Spleen (tissue), 11 donors: ENCODE measurements around the gene COQ8A. TPM values are rescaled to one million over a fixed set of nuclear protein-coding genes. Genes with fewer than 3 reads are reported as not detected.
A peak's percentile ranks its signal among the peaks of the same experiment; 100 is the strongest.

Experiments used
- DNase-seq: peaks from one replicate; pipeline ENCODE4 v3.0.0-alpha.2; 2020
- H3K27ac ChIP-seq, 8 donors: fragments of 200-600 bp; sonication (generic) in 7 of 8; 1 replicate in 4 of 8; 2 replicates in 4 of 8; pipeline versions ENCODE4 v1.5.0 to v1.8.0; 2016 to 2021; ENCODE audit warnings: inconsistent platforms in 4 of 8, mild to moderate bottlenecking in 4 of 8, moderate library complexity in 1 of 8
- H3K27me3 ChIP-seq, 7 donors: fragments of 200-600 bp; sonication (generic) in 6 of 7; replicated peaks in 1 of 7; 1 replicate in 4 of 7; 2 replicates in 3 of 7; pipeline versions ENCODE4 v1.5.0 to v1.8.0; 2016 to 2021; ENCODE audit warnings: inconsistent platforms in 3 of 7, mild to moderate bottlenecking in 1 of 7
- H3K36me3 ChIP-seq, 6 donors: fragments of 200-600 bp; sonication (generic) in 5 of 6; 1 replicate in 4 of 6; 2 replicates in 2 of 6; pipeline versions ENCODE4 v1.5.0 to v1.8.0; 2016 to 2021; ENCODE audit warnings: inconsistent platforms in 2 of 6
- H3K4me1 ChIP-seq, 6 donors: fragments of 200-600 bp; sonication (generic) in 5 of 6; 1 replicate in 3 of 6; 2 replicates in 3 of 6; pipeline versions ENCODE4 v1.5.0 to v1.8.0; 2016 to 2021; ENCODE audit warnings: inconsistent platforms in 3 of 6
- H3K4me3 ChIP-seq, 8 donors: fragments of 200-600 bp; sonication (generic) in 7 of 8; 1 replicate in 4 of 8; 2 replicates in 4 of 8; pipeline versions ENCODE4 v1.5.0 to v1.8.0; 2016 to 2021; ENCODE audit warnings: inconsistent platforms in 4 of 8, mild to moderate bottlenecking in 4 of 8, moderate library complexity in 2 of 8
- H3K9me3 ChIP-seq, 8 donors: fragments of 200-600 bp; sonication (generic) in 7 of 8; 1 replicate in 4 of 8; 2 replicates in 4 of 8; pipeline versions ENCODE4 v1.5.0 to v1.8.0; 2016 to 2021; ENCODE audit warnings: inconsistent platforms in 4 of 8
- POLR2A ChIP-seq, 3 donors: fragments of 450-650 bp; IDR thresholded peaks; one replicate each; pipeline ENCODE4 v1.5.1; 2017; ENCODE audit warnings: antibody characterized with exemption in 3 of 3, mild to moderate bottlenecking in 1 of 3
- POLR2AphosphoS5 ChIP-seq, 3 donors: sonication (generic); formaldehyde crosslinking; IDR thresholded peaks; one replicate each; pipeline ENCODE4 v1.5.1; 2017; ENCODE audit warnings: antibody characterized with exemption in 3 of 3
- WGBS, 5 donors: extraction: QIAGEN DNeasy Blood & Tissue Kit in 3 of 5; methylation state at CpG; one replicate each; pipeline versions ENCODE4 v1.1.5 to v1.1.7; 2013 to 2018; 5-methylcytosine and 5-hydroxymethylcytosine counted together
- intact Hi-C: fragments of 100-400 bp; cut with DNase I; formaldehyde crosslinking; loops from one replicate; pipeline ENCODE4 v1.15.0; 2023; ENCODE audit warnings: low total_unique reads
- polyA plus RNA-seq, 3 donors: library from polyadenylated mRNA; stranded (reverse); fragments of 200-250 nt; gene quantifications; one replicate each; pipeline ENCODE4 v1.2.1, GENCODE V29; 2013
- total RNA-seq, 7 donors: library from RNA; depleted of rRNA in 3 of 7; stranded (reverse); fragments of >200 nt in 3 of 7; fragmentation: NEBNext Ultra II Directional in 4 of 7; extraction: Animal tissue kit (Norgen Biotek cat#: 25700) in 4 of 7; gene quantifications; one replicate each; pipeline versions ENCODE4 v1.1.0 to v1.2.1, GENCODE V29; 2016 to 2021
- TF ChIP-seq, protein P1 (sequence below), 11 experiments: fragments of 200-600 bp in 7 of 11; fragments of 450-650 bp in 4 of 11; sonication (generic) in 4 of 11; IDR thresholded peaks in 8 of 11; conservative IDR thresholded peaks in 3 of 11; 1 replicate in 7 of 11; 2 replicates in 4 of 11; pipeline versions ENCODE4 v1.4.0 to v1.8.0; 2016 to 2021; ENCODE audit warnings: antibody characterized with exemption in 11 of 11, inconsistent platforms in 4 of 11, mild to moderate bottlenecking in 1 of 11
- donor health status: healthy with polysubstance abuse.
- donor health status: DM: no; HTN: no; CAD: no; lungs with moderate emphysema.
- donor health status: DM: no; HTN: no; CAD: no.
- donor health status: Bipolar disorder and iron deficiency.
- donor health status: healthy.
- donor health status: DM: no; HTN: no; CAD: no.
- donor health status: DM: yes; HTN: yes; CAD: no.

The COQ8A gene
- total and polyA plus RNA-seq, 10 donors = 31.0 to 59.4 (median 41.2) TPM

DNA sequence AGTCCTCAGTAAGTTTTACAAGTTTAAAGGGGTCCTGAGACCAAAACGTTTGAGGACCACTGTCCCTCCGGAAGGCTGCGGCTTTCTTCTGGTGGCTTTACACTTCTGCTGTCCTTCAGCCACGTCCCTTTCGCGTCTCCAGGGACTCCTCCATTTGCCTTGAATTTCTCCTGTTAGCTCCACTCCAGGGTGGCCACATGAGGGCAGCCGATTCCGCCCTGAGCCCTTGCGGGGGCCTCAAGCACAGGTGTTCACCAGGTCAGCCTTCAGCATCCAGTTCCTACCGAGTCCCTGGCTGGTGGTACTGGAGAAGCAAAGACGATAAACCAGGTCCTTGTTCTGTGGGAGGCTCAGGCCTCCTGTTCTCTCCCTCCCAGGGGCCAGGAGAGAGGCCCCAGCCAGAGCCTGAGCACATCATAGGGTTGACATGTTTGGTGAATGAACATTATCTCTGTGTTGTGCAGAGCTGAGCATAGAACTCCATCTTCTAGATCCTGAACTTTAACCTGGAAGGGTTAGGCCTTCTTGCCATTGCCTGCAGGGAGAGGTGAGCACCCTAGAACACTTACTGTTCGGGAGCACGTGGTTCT lies 27.4 kb upstream of the COQ8A start:
- no peak for TF ChIP-seq POLR2AphosphoS5 (IDR thresholded peaks at IDR 0.05)
- TF ChIP-seq POLR2A (IDR thresholded peaks at IDR 0.05) = no peak
- TF ChIP-seq, protein P1, sequence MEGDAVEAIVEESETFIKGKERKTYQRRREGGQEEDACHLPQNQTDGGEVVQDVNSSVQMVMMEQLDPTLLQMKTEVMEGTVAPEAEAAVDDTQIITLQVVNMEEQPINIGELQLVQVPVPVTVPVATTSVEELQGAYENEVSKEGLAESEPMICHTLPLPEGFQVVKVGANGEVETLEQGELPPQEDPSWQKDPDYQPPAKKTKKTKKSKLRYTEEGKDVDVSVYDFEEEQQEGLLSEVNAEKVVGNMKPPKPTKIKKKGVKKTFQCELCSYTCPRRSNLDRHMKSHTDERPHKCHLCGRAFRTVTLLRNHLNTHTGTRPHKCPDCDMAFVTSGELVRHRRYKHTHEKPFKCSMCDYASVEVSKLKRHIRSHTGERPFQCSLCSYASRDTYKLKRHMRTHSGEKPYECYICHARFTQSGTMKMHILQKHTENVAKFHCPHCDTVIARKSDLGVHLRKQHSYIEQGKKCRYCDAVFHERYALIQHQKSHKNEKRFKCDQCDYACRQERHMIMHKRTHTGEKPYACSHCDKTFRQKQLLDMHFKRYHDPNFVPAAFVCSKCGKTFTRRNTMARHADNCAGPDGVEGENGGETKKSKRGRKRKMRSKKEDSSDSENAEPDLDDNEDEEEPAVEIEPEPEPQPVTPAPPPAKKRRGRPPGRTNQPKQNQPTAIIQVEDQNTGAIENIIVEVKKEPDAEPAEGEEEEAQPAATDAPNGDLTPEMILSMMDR (IDR thresholded peaks at IDR 0.05 in 8 of 11, conservative IDR thresholded peaks at IDR 0.05 in 3 of 11) = peak in 9 of 11 experiments; percentile 10 to 57 (median 42)
- intact Hi-C loops = no loop called here
- Histone ChIP-seq H3K27me3 (no peaks in the 10 kb centered on the region), H3K4me1 (no peaks in the 10 kb centered on the region), H3K27ac (no peak overlapping the region), H3K36me3 (peaks cover 0 to 35% (median 0%) of the 10 kb centered on the region in 6 donors), H3K4me3 (no peak overlapping the region), H3K9me3 (no peaks in the 10 kb centered on the region)
- 40 to 53% (median 45%) methylated on average over 13 of the region's 13 CpGs for WGBS, 5 donors
- DNase-seq = peak; percentile 84

DNA sequence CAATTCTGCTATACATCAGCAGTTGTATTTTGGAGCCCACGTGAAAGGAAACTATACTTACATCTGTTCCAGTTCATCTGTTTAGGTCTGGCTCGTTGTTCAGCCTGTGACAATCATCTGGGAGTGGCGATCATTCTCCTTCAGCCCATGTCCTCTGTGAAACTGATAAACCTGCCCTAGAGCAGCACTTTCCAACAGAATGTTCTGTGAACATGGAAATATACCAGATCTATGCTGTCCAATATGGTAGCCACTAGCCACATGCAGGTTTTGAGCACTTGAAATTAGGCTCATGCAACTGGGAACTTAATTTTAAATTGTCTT lies 24.5 kb upstream of the COQ8A start:
- intact Hi-C loops = no loop called here
- TF ChIP-seq POLR2A (IDR thresholded peaks at IDR 0.05) (no peak), POLR2AphosphoS5 (IDR thresholded peaks at IDR 0.05) (no peak)
- TF ChIP-seq, protein P1 (IDR thresholded peaks at IDR 0.05 in 8 of 11, conservative IDR thresholded peaks at IDR 0.05 in 3 of 11) = no peak
- Histone ChIP-seq H3K9me3 (no peaks in the 10 kb centered on the region), H3K4me3 (no peak overlapping the region), H3K27me3 (no peaks in the 10 kb centered on the region), H3K27ac (no peak overlapping the region), H3K36me3 (peaks cover 0 to 16% (median 0%) of the 10 kb centered on the region in 6 donors), H3K4me1 (no peaks in the 10 kb centered on the region)
- DNase-seq = no peak
- WGBS, 5 donors = 24 to 86% (median 75%) methylated on average over 3 of the region's 3 CpGs

DNA sequence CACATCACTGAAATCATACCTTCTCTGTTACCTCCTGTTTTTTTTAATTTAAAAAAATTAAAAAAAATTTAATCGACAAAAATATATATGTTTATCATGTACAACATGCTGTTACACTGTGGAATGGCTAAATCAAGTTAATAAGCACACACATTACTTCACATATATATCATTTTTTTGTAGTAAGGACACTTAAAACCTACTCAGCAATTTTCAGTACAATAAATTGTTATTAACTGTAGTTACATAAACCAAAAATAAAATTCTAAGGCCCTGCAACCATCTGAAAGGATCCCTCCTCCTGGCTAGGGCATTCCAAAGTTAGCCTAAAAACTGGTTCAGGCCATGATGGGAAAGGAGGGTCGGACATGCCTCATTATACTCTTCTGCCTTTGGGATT lies 23.6 kb upstream of the COQ8A start:
- TF ChIP-seq POLR2A (IDR thresholded peaks at IDR 0.05) (no peak), POLR2AphosphoS5 (IDR thresholded peaks at IDR 0.05) (no peak)
- TF ChIP-seq, protein P1 (IDR thresholded peaks at IDR 0.05 in 8 of 11, conservative IDR thresholded peaks at IDR 0.05 in 3 of 11) = no peak
- intact Hi-C loops = no loop called here
- 88 to 92% (median 90%) methylated on average over 2 of the region's 2 CpGs for WGBS, 5 donors
- H3K4me1 ChIP-seq = no peaks in the 10 kb centered on the region
- H3K27ac ChIP-seq = no peak overlapping the region
- H3K36me3 ChIP-seq = peaks cover 0 to 11% (median 0%) of the 10 kb centered on the region in 6 donors
- H3K9me3 ChIP-seq = no peaks in the 10 kb centered on the region
- no peaks in the 10 kb centered on the region for H3K27me3 ChIP-seq
- no peak overlapping the region for H3K4me3 ChIP-seq
- DNase-seq = no peak

DNA sequence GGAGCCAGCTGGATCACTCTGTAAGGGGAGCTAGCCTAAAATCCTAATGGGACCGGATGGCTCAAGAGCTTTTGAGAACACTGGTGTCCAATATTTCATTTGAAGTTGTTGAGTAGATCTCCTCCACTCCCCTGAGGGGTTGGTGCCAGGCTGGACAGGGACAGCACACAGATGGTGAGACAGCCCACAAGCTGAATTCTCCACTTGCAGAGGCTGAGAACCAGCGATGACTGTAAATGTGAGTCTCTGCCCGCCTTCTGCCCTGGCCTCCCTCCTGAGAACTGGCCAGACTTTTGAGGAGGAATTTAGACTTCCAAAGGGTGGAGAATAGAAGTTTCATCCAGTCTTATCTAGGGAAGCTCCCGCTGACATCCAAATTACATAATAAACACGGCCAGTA lies 20.5 kb upstream of the COQ8A start:
- no peaks in the 10 kb centered on the region for H3K4me1 ChIP-seq
- H3K9me3 ChIP-seq = no peaks in the 10 kb centered on the region
- 84 to 96% (median 93%) methylated on average over 5 of the region's 5 CpGs for WGBS, 5 donors
- no peak for DNase-seq
- intact Hi-C loops = no loop called here
- no peak overlapping the region for H3K4me3 ChIP-seq
- no peak overlapping the region for H3K27ac ChIP-seq
- H3K36me3 ChIP-seq = peaks cover 0 to 11% (median 0%) of the 10 kb centered on the region in 6 donors
- H3K27me3 ChIP-seq = no peaks in the 10 kb centered on the region
- TF ChIP-seq, protein P1 (IDR thresholded peaks at IDR 0.05 in 8 of 11, conservative IDR thresholded peaks at IDR 0.05 in 3 of 11) = no peak
- no peak for TF ChIP-seq POLR2AphosphoS5 (IDR thresholded peaks at IDR 0.05)
- TF ChIP-seq POLR2A (IDR thresholded peaks at IDR 0.05) = no peak
